ENCODE measurements around the gene C9orf85.

DNA sequence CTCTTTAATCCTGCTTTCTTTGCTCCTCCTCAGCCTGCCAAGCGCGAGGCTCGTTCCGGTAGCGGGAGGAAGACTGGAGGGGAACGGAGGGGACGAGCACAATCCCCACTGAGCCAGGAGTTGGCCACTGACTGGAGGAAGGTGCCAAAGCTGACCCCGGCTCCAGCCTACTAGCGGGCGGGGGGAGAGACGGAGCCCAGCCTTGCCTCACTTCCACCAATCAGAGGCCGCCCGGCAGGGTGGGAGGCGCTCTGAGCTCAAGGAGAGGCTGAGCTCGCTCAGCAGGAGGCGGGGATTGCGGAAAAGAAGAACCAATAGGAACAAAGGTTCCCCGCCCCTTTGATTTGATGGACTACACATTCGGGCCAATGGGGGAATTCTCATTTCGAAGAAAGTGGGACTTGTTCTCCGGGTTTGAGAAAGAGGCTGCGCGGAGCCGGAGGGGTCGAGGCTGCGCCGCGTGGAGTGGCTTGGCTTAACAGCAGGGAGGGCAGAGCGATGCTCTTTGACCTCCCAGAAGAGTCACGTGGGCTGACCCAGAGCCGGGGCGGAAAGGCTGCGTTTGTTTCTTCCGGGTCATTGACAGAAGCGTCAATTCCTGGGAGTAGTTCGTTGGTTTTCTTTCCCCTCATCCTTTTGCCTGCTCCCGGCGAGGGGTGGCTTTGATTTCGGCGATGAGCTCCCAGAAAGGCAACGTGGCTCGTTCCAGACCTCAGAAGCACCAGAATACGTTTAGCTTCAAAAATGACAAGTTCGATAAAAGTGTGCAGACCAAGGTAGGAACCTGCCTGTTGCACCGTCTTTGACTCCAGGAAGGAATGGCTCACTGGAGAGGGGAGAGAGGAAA is at the start of gene C9orf85, which contains the start of gene ABHD17B:
- TF ChIP-seq, protein P1, sequence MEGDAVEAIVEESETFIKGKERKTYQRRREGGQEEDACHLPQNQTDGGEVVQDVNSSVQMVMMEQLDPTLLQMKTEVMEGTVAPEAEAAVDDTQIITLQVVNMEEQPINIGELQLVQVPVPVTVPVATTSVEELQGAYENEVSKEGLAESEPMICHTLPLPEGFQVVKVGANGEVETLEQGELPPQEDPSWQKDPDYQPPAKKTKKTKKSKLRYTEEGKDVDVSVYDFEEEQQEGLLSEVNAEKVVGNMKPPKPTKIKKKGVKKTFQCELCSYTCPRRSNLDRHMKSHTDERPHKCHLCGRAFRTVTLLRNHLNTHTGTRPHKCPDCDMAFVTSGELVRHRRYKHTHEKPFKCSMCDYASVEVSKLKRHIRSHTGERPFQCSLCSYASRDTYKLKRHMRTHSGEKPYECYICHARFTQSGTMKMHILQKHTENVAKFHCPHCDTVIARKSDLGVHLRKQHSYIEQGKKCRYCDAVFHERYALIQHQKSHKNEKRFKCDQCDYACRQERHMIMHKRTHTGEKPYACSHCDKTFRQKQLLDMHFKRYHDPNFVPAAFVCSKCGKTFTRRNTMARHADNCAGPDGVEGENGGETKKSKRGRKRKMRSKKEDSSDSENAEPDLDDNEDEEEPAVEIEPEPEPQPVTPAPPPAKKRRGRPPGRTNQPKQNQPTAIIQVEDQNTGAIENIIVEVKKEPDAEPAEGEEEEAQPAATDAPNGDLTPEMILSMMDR (IDR thresholded peaks at IDR 0.05): no peak
- TF ChIP-seq EZH2 (IDR thresholded peaks at IDR 0.05): no peak
